ENCODE measurements around the gene LOXL1. TPM values are rescaled to one million over a fixed set of nuclear protein-coding genes. Genes with fewer than 3 reads are reported as not detected.

LOXL1 gene
- total RNA-seq, 4 donors from 2014 or later, result 6.2 to 12.9 (median 8.6) TPM

DNA sequence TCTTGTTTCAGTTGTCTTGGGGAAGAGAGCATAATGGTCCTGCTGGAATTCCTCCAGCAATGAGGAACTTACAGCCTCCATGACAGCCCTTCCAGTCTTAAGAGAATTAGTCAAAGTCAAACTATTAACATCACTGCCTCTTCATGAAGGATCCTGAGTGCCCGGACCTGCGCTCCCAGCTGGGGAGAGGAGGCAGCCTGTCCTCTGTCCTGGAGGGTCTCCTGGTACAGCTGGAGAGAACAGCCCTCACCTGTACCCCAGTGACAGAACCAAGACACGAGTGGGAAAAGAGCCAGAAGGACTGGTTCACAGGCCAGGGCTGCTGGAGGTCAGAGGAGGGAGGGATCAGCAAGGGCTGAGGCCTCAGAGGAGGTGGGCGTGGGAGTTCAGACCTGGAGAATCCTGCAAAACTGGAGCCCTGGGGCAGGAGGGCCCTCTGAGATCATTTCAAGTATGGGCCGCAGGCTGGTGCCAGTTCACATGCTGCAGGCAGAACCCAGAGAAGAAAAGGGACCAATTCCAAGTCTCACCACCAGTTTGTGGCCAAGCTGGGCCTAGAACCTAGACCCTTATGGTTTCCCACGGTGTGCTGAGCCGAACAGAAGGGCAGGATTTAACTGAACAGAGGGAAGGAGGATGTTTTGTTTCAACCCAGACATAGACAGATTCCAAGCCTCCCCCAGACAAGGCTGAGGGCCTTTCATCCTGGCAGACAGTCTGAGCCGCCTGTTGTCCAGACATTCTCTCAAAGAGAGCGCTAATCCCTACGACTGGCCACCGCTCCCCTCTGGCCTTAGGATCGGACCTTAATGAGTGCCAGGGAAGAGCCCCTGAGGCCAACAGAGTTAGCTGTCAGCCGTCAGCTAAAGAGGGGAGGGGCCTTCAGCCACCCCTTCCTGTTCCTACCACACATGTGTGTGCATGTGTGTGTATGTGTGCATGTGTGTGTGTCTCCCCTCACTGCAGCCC, 18.2 kb downstream of the LOXL1 start:
- no peak for DNase-seq (ENCODE audit: low spot score)
- TF ChIP-seq, protein P1, sequence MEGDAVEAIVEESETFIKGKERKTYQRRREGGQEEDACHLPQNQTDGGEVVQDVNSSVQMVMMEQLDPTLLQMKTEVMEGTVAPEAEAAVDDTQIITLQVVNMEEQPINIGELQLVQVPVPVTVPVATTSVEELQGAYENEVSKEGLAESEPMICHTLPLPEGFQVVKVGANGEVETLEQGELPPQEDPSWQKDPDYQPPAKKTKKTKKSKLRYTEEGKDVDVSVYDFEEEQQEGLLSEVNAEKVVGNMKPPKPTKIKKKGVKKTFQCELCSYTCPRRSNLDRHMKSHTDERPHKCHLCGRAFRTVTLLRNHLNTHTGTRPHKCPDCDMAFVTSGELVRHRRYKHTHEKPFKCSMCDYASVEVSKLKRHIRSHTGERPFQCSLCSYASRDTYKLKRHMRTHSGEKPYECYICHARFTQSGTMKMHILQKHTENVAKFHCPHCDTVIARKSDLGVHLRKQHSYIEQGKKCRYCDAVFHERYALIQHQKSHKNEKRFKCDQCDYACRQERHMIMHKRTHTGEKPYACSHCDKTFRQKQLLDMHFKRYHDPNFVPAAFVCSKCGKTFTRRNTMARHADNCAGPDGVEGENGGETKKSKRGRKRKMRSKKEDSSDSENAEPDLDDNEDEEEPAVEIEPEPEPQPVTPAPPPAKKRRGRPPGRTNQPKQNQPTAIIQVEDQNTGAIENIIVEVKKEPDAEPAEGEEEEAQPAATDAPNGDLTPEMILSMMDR (IDR thresholded peaks at IDR 0.05), result no peak
- ATAC-seq (ENCODE audit: low FRiP score), result no peak

DNA sequence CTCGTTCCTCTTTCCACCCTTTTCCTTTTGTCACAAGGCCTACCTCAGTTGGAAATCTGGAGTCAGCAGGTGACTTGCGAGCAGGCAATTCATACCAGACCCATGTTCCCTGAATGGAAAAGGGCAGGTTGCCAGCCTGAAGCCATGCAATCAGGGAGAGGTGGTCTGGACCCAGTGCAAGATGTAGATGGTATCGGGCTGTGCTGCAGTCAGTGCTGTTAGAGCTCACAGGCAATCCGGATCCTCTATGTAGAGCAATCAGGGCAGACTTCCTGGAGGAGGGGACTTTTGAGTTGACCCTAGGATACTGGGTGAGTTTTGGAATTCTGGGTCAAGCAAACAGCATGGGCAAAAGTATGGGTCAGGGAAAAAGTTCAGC, 18.9 kb downstream of the LOXL1 start:
- DNase-seq (ENCODE audit: low spot score), result no peak
- TF ChIP-seq, protein P1 (IDR thresholded peaks at IDR 0.05), result no peak
- no peak for ATAC-seq (ENCODE audit: low FRiP score)

GRCh38 chr15:73946046-73946721, 19.9 kb downstream of the LOXL1 start:
- DNase-seq (ENCODE audit: low spot score) (no peak), ATAC-seq (ENCODE audit: low FRiP score) (no peak)
- TF ChIP-seq, protein P1 (IDR thresholded peaks at IDR 0.05), result no peak

DNA sequence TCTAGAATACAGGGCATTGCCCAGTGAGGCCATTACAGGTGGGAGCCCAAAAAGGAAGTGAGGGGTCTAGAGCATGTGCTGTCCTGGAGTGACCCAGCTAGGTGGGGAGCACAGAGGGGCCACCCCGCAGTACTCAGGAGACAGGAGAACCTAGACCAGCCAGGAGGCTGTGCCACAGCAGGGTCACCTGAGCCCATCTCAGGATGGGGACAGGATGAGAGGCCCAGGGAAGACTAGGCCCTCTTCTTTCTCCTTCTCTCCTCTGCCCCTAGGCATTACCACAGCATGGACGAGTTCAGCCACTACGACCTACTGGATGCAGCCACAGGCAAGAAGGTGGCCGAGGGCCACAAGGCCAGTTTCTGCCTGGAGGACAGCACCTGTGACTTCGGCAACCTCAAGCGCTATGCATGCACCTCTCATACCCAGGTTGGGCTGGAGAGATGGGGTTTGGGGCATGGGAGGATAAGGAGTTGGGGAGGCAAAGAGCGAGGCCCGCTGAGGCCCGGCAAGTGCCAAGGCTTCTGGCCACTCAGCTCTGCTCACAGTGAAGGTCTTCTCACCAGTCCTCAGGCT, 20.6 kb downstream of the LOXL1 start:
- TF ChIP-seq, protein P1 (IDR thresholded peaks at IDR 0.05), result no peak
- DNase-seq (ENCODE audit: low spot score) (no peak), ATAC-seq (ENCODE audit: low FRiP score) (no peak)

DNA sequence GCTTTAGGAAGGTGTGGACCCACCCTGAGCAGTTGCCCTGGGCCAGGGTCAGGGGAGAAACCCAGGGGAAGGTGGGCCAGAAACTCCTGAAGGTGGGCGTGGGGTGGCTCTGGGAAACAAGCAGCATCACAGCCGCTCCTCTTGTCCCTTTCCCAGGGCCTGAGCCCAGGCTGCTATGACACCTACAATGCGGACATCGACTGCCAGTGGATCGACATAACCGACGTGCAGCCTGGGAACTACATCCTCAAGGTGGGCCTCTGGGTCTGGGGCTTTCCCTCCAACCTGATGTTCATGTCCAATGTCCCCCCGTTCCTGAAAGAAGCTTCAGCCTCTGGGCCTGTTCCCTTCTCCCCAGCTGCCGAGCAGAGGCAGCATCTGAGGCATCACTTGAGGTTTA, 21.4 kb downstream of the LOXL1 start:
- TF ChIP-seq, protein P1 (IDR thresholded peaks at IDR 0.05), result no peak
- no peak for DNase-seq (ENCODE audit: low spot score)

GRCh38 chr15:73948396-73948795, 22.1 kb downstream of the LOXL1 start:
- DNase-seq (ENCODE audit: low spot score), result no peak
- TF ChIP-seq, protein P1 (IDR thresholded peaks at IDR 0.05), result no peak
- no peak for ATAC-seq (ENCODE audit: low FRiP score)

More for the DNA sequence above, 21.4 kb downstream of the LOXL1 start:
- no peak for ATAC-seq (ENCODE audit: low FRiP score)

Measured in omental fat pad (tissue), 4 donors.